K562 (cell line): ENCODE data around the gene HEMGN.

Experiments used
- CBX3 ChIP-seq, 2 experiments: IDR thresholded peaks; 1 replicate in 1 of 2; 2 replicates in 1 of 2; pipeline ENCODE4 v1.6.1; 2012; ENCODE audit warnings: inconsistent platforms in 2 of 2, low read length in 2 of 2, borderline replicate concordance in 1 of 2, control low read depth in 1 of 2
- FOXP4 ChIP-seq: sonication (generic); formaldehyde crosslinking; IDR thresholded peaks from 2 replicates; pipeline ENCODE4 v1.8.0; 2022; ENCODE audit warnings: mild to moderate bottlenecking, missing genetic modification reagents, borderline replicate concordance
- KAT2B ChIP-seq: IDR thresholded peaks from one replicate; pipeline ENCODE4 v1.6.1; 2012; ENCODE audit warnings: low read depth, mild to moderate bottlenecking, control low read depth, inconsistent platforms, low read length, moderate library complexity
- PHF8 ChIP-seq: fragments of 200-600 bp; sonication (generic); IDR thresholded peaks from 2 replicates; pipeline ENCODE4 v1.6.1; 2012; ENCODE audit warnings: mixed run types, mild to moderate bottlenecking, inconsistent platforms, low read length, moderate library complexity, borderline replicate concordance
- POLR2A ChIP-seq: fragments of 450-650 bp; conservative IDR thresholded peaks from 2 replicates; pipeline ENCODE4 v1.6.1; 2016
- POLR2AphosphoS5 ChIP-seq: IDR thresholded peaks from 2 replicates; pipeline ENCODE4 v1.6.1; 2011; ENCODE audit warnings: mild to moderate bottlenecking, low read depth, low read length, moderate library complexity; ENCODE audit not compliant: control insufficient read depth, insufficient read depth
- RAD21 ChIP-seq, 2 experiments: fragments of 250-450 bp in 1 of 2; fragments of 450-650 bp in 1 of 2; sonication (Bioruptor Pico) in 1 of 2; formaldehyde crosslinking in 1 of 2; IDR thresholded peaks in 1 of 2; conservative IDR thresholded peaks in 1 of 2; 2 replicates each; pipeline versions ENCODE4 v1.4.0 to v1.8.0; 2020 to 2022; ENCODE audit warnings: mild to moderate bottlenecking in 2 of 2, moderate library complexity in 1 of 2
- YBX1 ChIP-seq: fragments of 450-650 bp; IDR thresholded peaks from 2 replicates; pipeline ENCODE4 v1.7.1; 2016; ENCODE audit warnings: mild to moderate bottlenecking
- ZNF184 ChIP-seq: sonication (generic); formaldehyde crosslinking; IDR thresholded peaks from 2 replicates; pipeline ENCODE4 v1.5.0; 2020; ENCODE audit warnings: missing genetic modification reagents
- TF ChIP-seq, protein P1 (sequence below), 3 experiments: IDR thresholded peaks in 2 of 3; conservative IDR thresholded peaks in 1 of 3; 2 replicates each; pipeline ENCODE4 v1.5.1; 2011 to 2012; ENCODE audit warnings: low read length in 3 of 3, mild to moderate bottlenecking in 3 of 3, control low read depth in 2 of 3, improper control_type of control experiment in 1 of 3, inconsistent platforms in 1 of 3, low read depth in 1 of 3, mixed read lengths in 1 of 3, moderate library complexity in 1 of 3; ENCODE audit not compliant: insufficient read depth in 2 of 3
- TF ChIP-seq, protein P2 (sequence below): sonication (generic); formaldehyde crosslinking; IDR thresholded peaks from 2 replicates; pipeline ENCODE4 v1.5.0; 2020; ENCODE audit warnings: missing genetic modification reagents
- TF ChIP-seq, protein P3 (sequence below): fragments of 450-650 bp; IDR thresholded peaks from 2 replicates; pipeline ENCODE4 v1.6.1; 2016; ENCODE audit warnings: missing biosample characterization, missing genetic modification characterization
- TF ChIP-seq, protein P4 (sequence below), 2 experiments: fragments of 450-650 bp; formaldehyde crosslinking in 1 of 2; IDR thresholded peaks; 2 replicates each; pipeline versions ENCODE4 v1.4.0 to v1.6.1; 2014 to 2020; ENCODE audit warnings: mild to moderate bottlenecking in 2 of 2, borderline replicate concordance in 1 of 2, low read depth in 1 of 2
- TF ChIP-seq, protein P5 (sequence below): fragments of 250-450 bp; sonication (Bioruptor Pico); IDR thresholded peaks from 2 replicates; pipeline ENCODE4 v1.8.0; 2021; ENCODE audit warnings: borderline replicate concordance, mild to moderate bottlenecking, moderate library complexity; ENCODE audit not compliant: poor library complexity, severe bottlenecking

DNA sequence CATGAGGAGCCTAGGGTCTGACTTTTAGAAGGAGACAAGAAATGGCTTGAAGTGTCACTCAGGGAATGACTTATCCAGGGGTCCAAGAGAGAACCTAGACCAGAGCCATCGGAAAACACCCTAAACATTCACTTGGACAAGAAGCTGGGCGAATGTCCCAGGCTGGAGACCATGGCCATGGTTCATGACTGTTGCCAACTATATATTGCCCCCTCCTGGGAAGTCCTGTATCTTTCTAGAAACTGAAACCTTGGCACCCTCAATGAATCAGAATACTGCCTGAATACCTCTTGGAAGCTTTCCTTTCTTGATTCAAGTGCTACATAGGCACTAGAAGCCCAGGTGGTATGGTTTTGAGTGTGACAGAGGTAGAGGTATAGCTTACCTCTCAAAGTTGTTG is 45.6 kb downstream of the HEMGN start:
- TF ChIP-seq, protein P1, sequence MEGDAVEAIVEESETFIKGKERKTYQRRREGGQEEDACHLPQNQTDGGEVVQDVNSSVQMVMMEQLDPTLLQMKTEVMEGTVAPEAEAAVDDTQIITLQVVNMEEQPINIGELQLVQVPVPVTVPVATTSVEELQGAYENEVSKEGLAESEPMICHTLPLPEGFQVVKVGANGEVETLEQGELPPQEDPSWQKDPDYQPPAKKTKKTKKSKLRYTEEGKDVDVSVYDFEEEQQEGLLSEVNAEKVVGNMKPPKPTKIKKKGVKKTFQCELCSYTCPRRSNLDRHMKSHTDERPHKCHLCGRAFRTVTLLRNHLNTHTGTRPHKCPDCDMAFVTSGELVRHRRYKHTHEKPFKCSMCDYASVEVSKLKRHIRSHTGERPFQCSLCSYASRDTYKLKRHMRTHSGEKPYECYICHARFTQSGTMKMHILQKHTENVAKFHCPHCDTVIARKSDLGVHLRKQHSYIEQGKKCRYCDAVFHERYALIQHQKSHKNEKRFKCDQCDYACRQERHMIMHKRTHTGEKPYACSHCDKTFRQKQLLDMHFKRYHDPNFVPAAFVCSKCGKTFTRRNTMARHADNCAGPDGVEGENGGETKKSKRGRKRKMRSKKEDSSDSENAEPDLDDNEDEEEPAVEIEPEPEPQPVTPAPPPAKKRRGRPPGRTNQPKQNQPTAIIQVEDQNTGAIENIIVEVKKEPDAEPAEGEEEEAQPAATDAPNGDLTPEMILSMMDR (IDR thresholded peaks at IDR 0.05 in 2 of 3, conservative IDR thresholded peaks at IDR 0.05 in 1 of 3; ENCODE audit: insufficient read depth in 2 of 3, low read depth in 1 of 3, low read length in 3 of 3): peak; percentile 16 to 29 (median 26); a peak in 3 of 6 replicates
- TF ChIP-seq POLR2A (no peak), ZNF184 (CRISPR knock-in tag) (no peak), FOXP4 (no peak), KAT2B (no peak), CBX3 (IDR thresholded peaks at IDR 0.05; ENCODE audit: borderline replicate concordance in 1 of 2, low read length in 2 of 2) (no peak), RAD21 (CRISPR knock-in tag; conservative IDR thresholded peaks at IDR 0.05 in 1 of 2, IDR thresholded peaks at IDR 0.05 in 1 of 2) (peak in 1 of 2 experiments; percentile 36; a peak in 1 of 4 replicates), POLR2AphosphoS5 (no peak), PHF8 (no peak), YBX1 (no peak)
- TF ChIP-seq, protein P2, sequence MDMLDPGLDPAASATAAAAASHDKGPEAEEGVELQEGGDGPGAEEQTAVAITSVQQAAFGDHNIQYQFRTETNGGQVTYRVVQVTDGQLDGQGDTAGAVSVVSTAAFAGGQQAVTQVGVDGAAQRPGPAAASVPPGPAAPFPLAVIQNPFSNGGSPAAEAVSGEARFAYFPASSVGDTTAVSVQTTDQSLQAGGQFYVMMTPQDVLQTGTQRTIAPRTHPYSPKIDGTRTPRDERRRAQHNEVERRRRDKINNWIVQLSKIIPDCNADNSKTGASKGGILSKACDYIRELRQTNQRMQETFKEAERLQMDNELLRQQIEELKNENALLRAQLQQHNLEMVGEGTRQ (CRISPR knock-in tag): no peak
- TF ChIP-seq, protein P3, sequence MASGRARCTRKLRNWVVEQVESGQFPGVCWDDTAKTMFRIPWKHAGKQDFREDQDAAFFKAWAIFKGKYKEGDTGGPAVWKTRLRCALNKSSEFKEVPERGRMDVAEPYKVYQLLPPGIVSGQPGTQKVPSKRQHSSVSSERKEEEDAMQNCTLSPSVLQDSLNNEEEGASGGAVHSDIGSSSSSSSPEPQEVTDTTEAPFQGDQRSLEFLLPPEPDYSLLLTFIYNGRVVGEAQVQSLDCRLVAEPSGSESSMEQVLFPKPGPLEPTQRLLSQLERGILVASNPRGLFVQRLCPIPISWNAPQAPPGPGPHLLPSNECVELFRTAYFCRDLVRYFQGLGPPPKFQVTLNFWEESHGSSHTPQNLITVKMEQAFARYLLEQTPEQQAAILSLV (tag): no peak
- TF ChIP-seq, protein P4, sequence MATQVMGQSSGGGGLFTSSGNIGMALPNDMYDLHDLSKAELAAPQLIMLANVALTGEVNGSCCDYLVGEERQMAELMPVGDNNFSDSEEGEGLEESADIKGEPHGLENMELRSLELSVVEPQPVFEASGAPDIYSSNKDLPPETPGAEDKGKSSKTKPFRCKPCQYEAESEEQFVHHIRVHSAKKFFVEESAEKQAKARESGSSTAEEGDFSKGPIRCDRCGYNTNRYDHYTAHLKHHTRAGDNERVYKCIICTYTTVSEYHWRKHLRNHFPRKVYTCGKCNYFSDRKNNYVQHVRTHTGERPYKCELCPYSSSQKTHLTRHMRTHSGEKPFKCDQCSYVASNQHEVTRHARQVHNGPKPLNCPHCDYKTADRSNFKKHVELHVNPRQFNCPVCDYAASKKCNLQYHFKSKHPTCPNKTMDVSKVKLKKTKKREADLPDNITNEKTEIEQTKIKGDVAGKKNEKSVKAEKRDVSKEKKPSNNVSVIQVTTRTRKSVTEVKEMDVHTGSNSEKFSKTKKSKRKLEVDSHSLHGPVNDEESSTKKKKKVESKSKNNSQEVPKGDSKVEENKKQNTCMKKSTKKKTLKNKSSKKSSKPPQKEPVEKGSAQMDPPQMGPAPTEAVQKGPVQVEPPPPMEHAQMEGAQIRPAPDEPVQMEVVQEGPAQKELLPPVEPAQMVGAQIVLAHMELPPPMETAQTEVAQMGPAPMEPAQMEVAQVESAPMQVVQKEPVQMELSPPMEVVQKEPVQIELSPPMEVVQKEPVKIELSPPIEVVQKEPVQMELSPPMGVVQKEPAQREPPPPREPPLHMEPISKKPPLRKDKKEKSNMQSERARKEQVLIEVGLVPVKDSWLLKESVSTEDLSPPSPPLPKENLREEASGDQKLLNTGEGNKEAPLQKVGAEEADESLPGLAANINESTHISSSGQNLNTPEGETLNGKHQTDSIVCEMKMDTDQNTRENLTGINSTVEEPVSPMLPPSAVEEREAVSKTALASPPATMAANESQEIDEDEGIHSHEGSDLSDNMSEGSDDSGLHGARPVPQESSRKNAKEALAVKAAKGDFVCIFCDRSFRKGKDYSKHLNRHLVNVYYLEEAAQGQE (IDR thresholded peaks at IDR 0.05; ENCODE audit: borderline replicate concordance): no peak
- TF ChIP-seq, protein P4 (CRISPR knock-in tag; IDR thresholded peaks at IDR 0.05; ENCODE audit: low read depth): no peak
- TF ChIP-seq, protein P5, sequence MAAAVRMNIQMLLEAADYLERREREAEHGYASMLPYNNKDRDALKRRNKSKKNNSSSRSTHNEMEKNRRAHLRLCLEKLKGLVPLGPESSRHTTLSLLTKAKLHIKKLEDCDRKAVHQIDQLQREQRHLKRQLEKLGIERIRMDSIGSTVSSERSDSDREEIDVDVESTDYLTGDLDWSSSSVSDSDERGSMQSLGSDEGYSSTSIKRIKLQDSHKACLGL (CRISPR knock-in tag): no peak
